Mesendoderm (in vitro differentiated cells): ENCODE data around the gene ZFP1.

Experiments
- DNase-seq: peaks from one replicate; pipeline ENCODE4 v3.0.0; 2013
- H2AK5ac ChIP-seq: 2 replicates; pipeline ENCODE4 v1.6.1; 2013; ENCODE audit warnings: low read length, inconsistent platforms
- H2BK120ac ChIP-seq: 2 replicates; pipeline ENCODE4 v1.6.1; 2013; ENCODE audit warnings: low read depth, mild to moderate bottlenecking, low read length, moderate library complexity, mixed read lengths
- H2BK15ac ChIP-seq: replicated peaks from 2 replicates; pipeline ENCODE4 v1.6.1; 2013; ENCODE audit warnings: low read depth, mild to moderate bottlenecking, moderate library complexity
- H2BK5ac ChIP-seq: 2 replicates; pipeline ENCODE4 v1.6.1; 2013; ENCODE audit warnings: low read length, inconsistent platforms
- H3K18ac ChIP-seq: 2 replicates; pipeline ENCODE4 v1.6.1; 2013; ENCODE audit warnings: mild to moderate bottlenecking, low read length, mixed read lengths
- H3K23ac ChIP-seq: one replicate; pipeline ENCODE4 v1.6.1; 2013; ENCODE audit warnings: low read length
- H3K27ac ChIP-seq: 2 replicates; pipeline ENCODE4 v1.5.1; 2013; ENCODE audit warnings: low read depth, mild to moderate bottlenecking, inconsistent platforms, low read length, moderate library complexity
- H3K27me3 ChIP-seq: 2 replicates; pipeline ENCODE4 v1.6.1; 2013; ENCODE audit warnings: low read length, control low read depth, mild to moderate bottlenecking, inconsistent platforms; ENCODE audit not compliant: insufficient read depth, poor library complexity
- H3K36me3 ChIP-seq: 2 replicates; pipeline ENCODE4 v1.6.1; 2013; ENCODE audit warnings: low read length, inconsistent platforms; ENCODE audit not compliant: control insufficient read depth, insufficient read depth
- H3K4ac ChIP-seq: one replicate; pipeline ENCODE4 v1.6.1; 2013; ENCODE audit warnings: low read depth, mild to moderate bottlenecking, low read length, moderate library complexity
- H3K4me1 ChIP-seq: 2 replicates; pipeline ENCODE4 v1.6.1; 2013; ENCODE audit warnings: low read depth, low read length, inconsistent platforms; ENCODE audit not compliant: control insufficient read depth
- H3K4me2 ChIP-seq: 2 replicates; pipeline ENCODE4 v1.6.1; 2013; ENCODE audit warnings: low read length
- H3K4me3 ChIP-seq: 2 replicates; pipeline ENCODE4 v1.5.1; 2013; ENCODE audit warnings: mild to moderate bottlenecking, low read length
- H3K56ac ChIP-seq: one replicate; pipeline ENCODE4 v1.6.1; 2013; ENCODE audit warnings: low read length
- H3K79me1 ChIP-seq: 2 replicates; pipeline ENCODE4 v1.6.1; 2013; ENCODE audit warnings: low read length, inconsistent platforms
- H3K79me2 ChIP-seq: 2 replicates; pipeline ENCODE4 v1.6.1; 2013; ENCODE audit warnings: mild to moderate bottlenecking, low read length; ENCODE audit not compliant: control insufficient read depth, insufficient read depth
- H3K9ac ChIP-seq: 2 replicates; pipeline ENCODE4 v1.6.1; 2013; ENCODE audit warnings: low read length, inconsistent platforms
- H4K5ac ChIP-seq: one replicate; pipeline ENCODE4 v1.6.1; 2013; ENCODE audit warnings: low read length
- H4K8ac ChIP-seq: one replicate; pipeline ENCODE4 v1.6.1; 2013; ENCODE audit warnings: low read depth, mild to moderate bottlenecking, control low read depth, low read length, moderate library complexity
- WGBS: extraction: QIAGEN DNeasy Blood & Tissue Kit; methylation state at CpG from one replicate; pipeline ENCODE4 v1.1.7; 2013; ENCODE audit warnings: low lambda C conversion rate, missing lambda C conversion rate; ENCODE audit not compliant: insufficient coverage; ENCODE audit errors: extremely low coverage; 5-methylcytosine and 5-hydroxymethylcytosine counted together

The ZFP1 gene

GRCh38 chr16:75138233-75138632, 10.1 kb upstream of the ZFP1 start:
- no peaks in the 10 kb centered on the region for H3K36me3 ChIP-seq
- no peak for DNase-seq
- H4K5ac ChIP-seq, result no peak overlapping the region
- H3K79me2 ChIP-seq, result no peaks in the 10 kb centered on the region
- WGBS, result no CpG with 5 or more reads among the region's 8 CpGs
- no peaks in the 10 kb centered on the region for H3K79me1 ChIP-seq
- H3K4me3 ChIP-seq, result no peak overlapping the region
- H2BK15ac ChIP-seq, result no peak overlapping the region
- no peak overlapping the region for H2BK5ac ChIP-seq
- H3K4me2 ChIP-seq, result no peak overlapping the region
- H2AK5ac ChIP-seq, result no peak overlapping the region
- H3K9ac ChIP-seq, result no peak overlapping the region
- H4K8ac ChIP-seq, result no peak overlapping the region
- H3K27ac ChIP-seq, result no peak overlapping the region
- no peaks in the 10 kb centered on the region for H3K27me3 ChIP-seq
- no peak overlapping the region for H3K56ac ChIP-seq
- H3K18ac ChIP-seq, result no peak overlapping the region
- H3K4me1 ChIP-seq, result no peaks in the 10 kb centered on the region
- H3K4ac ChIP-seq, result no peak overlapping the region
- no peak overlapping the region for H3K23ac ChIP-seq
- H2BK120ac ChIP-seq, result no peak overlapping the region

GRCh38 chr16:75138636-75139035, 9.7 kb upstream of the ZFP1 start:
- Histone ChIP-seq H2BK15ac (no peak overlapping the region), H2BK5ac (no peak overlapping the region), H3K79me2 (no peaks in the 10 kb centered on the region), H3K36me3 (no peaks in the 10 kb centered on the region), H3K4ac (no peak overlapping the region), H3K18ac (no peak overlapping the region), H3K23ac (no peak overlapping the region), H2AK5ac (no peak overlapping the region), H3K9ac (no peak overlapping the region), H3K56ac (no peak overlapping the region), H2BK120ac (no peak overlapping the region), H3K27ac (no peak overlapping the region), H4K8ac (no peak overlapping the region), H4K5ac (no peak overlapping the region), H3K79me1 (no peaks in the 10 kb centered on the region), H3K4me3 (no peak overlapping the region), H3K4me2 (no peak overlapping the region), H3K27me3 (no peaks in the 10 kb centered on the region), H3K4me1 (no peaks in the 10 kb centered on the region)
- no CpG with 5 or more reads among the region's 9 CpGs for WGBS
- DNase-seq, result peak; percentile 73

GRCh38 chr16:75139498-75139897, 8.8 kb upstream of the ZFP1 start:
- no peak overlapping the region for H3K4me3 ChIP-seq
- H3K4me1 ChIP-seq, result no peaks in the 10 kb centered on the region
- H3K27ac ChIP-seq, result no peak overlapping the region
- DNase-seq, result no peak
- H3K27me3 ChIP-seq, result no peaks in the 10 kb centered on the region
- H3K4me2 ChIP-seq, result no peak overlapping the region
- H2BK5ac ChIP-seq, result no peak overlapping the region
- H3K79me1 ChIP-seq, result no peaks in the 10 kb centered on the region
- no CpG with 5 or more reads among the region's 5 CpGs for WGBS
- no peak overlapping the region for H2BK120ac ChIP-seq
- no peak overlapping the region for H3K4ac ChIP-seq
- no peaks in the 10 kb centered on the region for H3K36me3 ChIP-seq
- no peak overlapping the region for H4K8ac ChIP-seq
- no peak overlapping the region for H2AK5ac ChIP-seq
- no peak overlapping the region for H4K5ac ChIP-seq
- H2BK15ac ChIP-seq, result no peak overlapping the region
- no peak overlapping the region for H3K23ac ChIP-seq
- no peak overlapping the region for H3K56ac ChIP-seq
- no peaks in the 10 kb centered on the region for H3K79me2 ChIP-seq
- H3K9ac ChIP-seq, result no peak overlapping the region
- H3K18ac ChIP-seq, result no peak overlapping the region

GRCh38 chr16:75143941-75144340, 4.4 kb upstream of the ZFP1 start:
- Histone ChIP-seq H3K18ac (no peak overlapping the region), H3K27ac (no peak overlapping the region), H2BK120ac (no peak overlapping the region), H3K79me1 (peaks cover under 1% of the 10 kb centered on the region), H3K4me2 (no peak overlapping the region), H4K5ac (no peak overlapping the region), H3K79me2 (peaks cover under 1% of the 10 kb centered on the region), H3K9ac (no peak overlapping the region), H3K4me1 (no peaks in the 10 kb centered on the region), H2BK15ac (no peak overlapping the region), H3K56ac (no peak overlapping the region), H2AK5ac (no peak overlapping the region), H3K4me3 (no peak overlapping the region), H3K27me3 (no peaks in the 10 kb centered on the region), H3K23ac (no peak overlapping the region), H3K36me3 (no peaks in the 10 kb centered on the region), H2BK5ac (no peak overlapping the region), H3K4ac (no peak overlapping the region), H4K8ac (no peak overlapping the region)
- WGBS, result no CpG with 5 or more reads among the region's 6 CpGs
- no peak for DNase-seq

GRCh38 chr16:75147968-75148310, 385 bp upstream of the ZFP1 start:
- H3K79me2 ChIP-seq, result peaks cover 18% of the 10 kb centered on the region
- no peaks in the 10 kb centered on the region for H3K4me1 ChIP-seq
- no peak overlapping the region for H3K23ac ChIP-seq
- no peaks in the 10 kb centered on the region for H3K36me3 ChIP-seq
- no peak overlapping the region for H3K27ac ChIP-seq
- no peak overlapping the region for H3K56ac ChIP-seq
- no peak overlapping the region for H2BK5ac ChIP-seq
- H4K5ac ChIP-seq, result no peak overlapping the region
- H3K79me1 ChIP-seq, result peaks cover 9% of the 10 kb centered on the region
- WGBS, result no CpG with 5 or more reads among the region's 3 CpGs
- H3K27me3 ChIP-seq, result no peaks in the 10 kb centered on the region
- no peak overlapping the region for H3K4me2 ChIP-seq
- no peak overlapping the region for H2AK5ac ChIP-seq
- H3K4ac ChIP-seq, result no peak overlapping the region
- no peak for DNase-seq
- H3K18ac ChIP-seq, result no peak overlapping the region
- no peak overlapping the region for H2BK15ac ChIP-seq
- no peak overlapping the region for H4K8ac ChIP-seq
- H3K4me3 ChIP-seq, result no peak overlapping the region
- no peak overlapping the region for H3K9ac ChIP-seq
- H2BK120ac ChIP-seq, result no peak overlapping the region

- peaks cover 20% of the 10 kb centered on the region for H3K79me2 ChIP-seq
- H3K36me3 ChIP-seq, result no peaks in the 10 kb centered on the region
- DNase-seq, result no peak
- H3K4me2 ChIP-seq, result no peak overlapping the region
- no peak overlapping the region for H3K56ac ChIP-seq
- H2AK5ac ChIP-seq, result no peak overlapping the region
- H3K4ac ChIP-seq, result no peak overlapping the region
- no peak overlapping the region for H3K18ac ChIP-seq
- H4K5ac ChIP-seq, result no peak overlapping the region
- no peak overlapping the region for H2BK120ac ChIP-seq
- no peak overlapping the region for H2BK5ac ChIP-seq
- no peak overlapping the region for H3K9ac ChIP-seq
- H2BK15ac ChIP-seq, result no peak overlapping the region
- H4K8ac ChIP-seq, result no peak overlapping the region
- no peaks in the 10 kb centered on the region for H3K27me3 ChIP-seq
- WGBS, result no CpG with 5 or more reads among the region's 2 CpGs
- H3K27ac ChIP-seq, result no peak overlapping the region
- H3K79me1 ChIP-seq, result peaks cover 17% of the 10 kb centered on the region
- no peak overlapping the region for H3K4me3 ChIP-seq
- H3K23ac ChIP-seq, result no peak overlapping the region
- no peaks in the 10 kb centered on the region for H3K4me1 ChIP-seq
Measured at GRCh38 chr16:75151798-75152197, 3.5 kb downstream of the ZFP1 start.
